GM10847 (cell line): Measurements from ENCODE around the gene ARHGEF5.

Source experiments
- POLR2A ChIP-seq: IDR thresholded peaks from 2 replicates; pipeline ENCODE4 v1.6.1; 2011; ENCODE audit not compliant: insufficient read length; ENCODE audit errors: extremely low read depth

The ARHGEF5 gene

DNA sequence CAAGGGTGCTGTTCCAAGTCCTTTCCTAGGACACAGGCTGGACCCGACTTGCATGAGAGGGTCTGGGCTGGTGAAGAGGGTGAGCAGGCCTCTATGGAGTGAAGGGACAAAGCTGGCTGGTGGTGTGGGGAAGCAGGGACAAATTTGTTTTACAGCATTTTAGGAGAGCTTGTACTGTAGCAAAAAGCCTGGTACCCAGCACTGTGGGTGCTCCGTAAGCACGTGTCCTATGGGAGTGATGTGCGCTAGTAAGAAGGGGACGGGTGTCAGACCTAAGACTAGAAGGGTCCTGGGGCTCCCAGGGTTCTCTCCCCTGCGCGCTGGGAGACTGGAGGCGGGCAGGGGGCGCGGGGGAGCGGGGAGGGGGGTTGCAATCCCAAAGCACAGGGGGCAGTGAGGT is 47.9 kb downstream of the ARHGEF5 start:
- TF ChIP-seq POLR2A, result no peak

DNA sequence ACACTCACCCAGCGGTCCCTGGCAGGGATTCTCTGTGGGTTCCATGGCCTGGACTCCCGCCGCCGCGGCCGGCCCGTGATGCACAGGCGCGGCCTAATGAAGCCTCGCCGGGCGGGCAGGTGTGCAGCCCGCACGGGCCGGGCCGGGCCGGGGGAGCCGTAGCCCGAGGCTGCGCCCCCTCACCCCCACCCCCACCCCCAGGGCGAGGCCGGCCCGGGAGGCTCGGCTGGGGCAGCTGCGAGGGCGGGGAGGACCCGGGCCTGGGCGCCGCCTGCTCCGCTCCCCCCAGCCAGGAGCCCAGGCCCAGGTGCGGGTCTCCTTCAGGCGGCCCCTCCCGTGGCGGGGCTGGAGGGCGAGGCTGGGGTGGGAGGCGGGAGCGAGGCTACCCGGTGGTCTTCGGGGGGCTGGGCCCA is 48.5 kb downstream of the ARHGEF5 start, which contains the start of gene NOBOX:
Gene NOBOX, minus strand, starts transcription at position 45 of the 413 bp plus-strand sequence.
- TF ChIP-seq POLR2A, result no peak

DNA sequence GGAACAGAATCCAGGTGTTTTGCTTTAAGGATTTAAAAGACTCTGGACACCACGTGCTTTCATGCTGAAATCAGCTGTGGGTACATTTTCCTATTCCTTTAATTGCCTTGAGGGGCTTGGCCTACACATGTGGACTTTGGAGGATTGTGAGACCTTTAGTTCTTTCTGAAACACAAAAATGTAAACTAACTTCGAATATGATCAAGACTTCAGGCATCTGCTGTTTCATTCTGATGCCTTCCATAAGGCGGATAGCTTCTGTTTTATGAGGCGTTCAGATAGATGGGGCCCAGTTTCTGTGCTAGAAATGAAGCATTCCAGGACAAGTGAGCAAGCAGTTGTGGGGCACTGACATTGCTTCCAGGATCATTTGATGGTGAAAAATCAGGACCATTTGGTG is 49.7 kb downstream of the ARHGEF5 start:
- no peak for TF ChIP-seq POLR2A

DNA sequence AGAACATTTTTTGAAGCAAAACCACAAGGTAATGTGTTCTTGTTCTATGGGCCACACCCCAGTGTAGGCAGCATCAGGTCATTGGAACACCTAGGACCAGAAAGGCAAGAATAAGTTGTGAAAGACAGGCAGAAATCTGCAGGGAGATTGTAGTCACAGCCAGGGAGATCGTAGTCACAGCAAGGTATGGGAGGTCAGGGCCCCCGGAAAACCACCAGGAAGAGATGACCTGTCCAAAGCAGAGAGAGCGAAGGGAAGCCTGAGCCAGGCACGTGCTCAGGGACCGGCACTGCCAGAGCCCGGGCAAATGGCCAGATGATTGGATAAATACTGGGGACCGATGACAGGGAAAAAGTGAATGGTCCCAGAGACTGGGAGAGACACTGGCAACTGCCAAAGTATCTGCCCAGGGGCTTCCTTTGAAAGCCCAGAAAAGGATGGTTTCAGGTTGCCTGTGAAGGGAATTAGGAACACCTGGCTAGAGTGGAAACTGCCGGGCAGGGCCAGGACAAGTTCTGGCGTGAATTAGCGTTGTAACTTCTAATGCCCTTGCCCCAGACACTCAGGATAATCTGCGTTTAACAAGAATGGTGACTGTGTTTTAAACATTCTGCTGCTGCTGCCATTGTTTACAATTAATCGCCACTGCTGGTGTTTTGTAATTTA is 52.2 kb downstream of the ARHGEF5 start:
- no peak for TF ChIP-seq POLR2A

- TF ChIP-seq POLR2A, result no peak
Measured at GRCh38 chr7:144408121-144408520, 52.9 kb downstream of the ARHGEF5 start.

DNA sequence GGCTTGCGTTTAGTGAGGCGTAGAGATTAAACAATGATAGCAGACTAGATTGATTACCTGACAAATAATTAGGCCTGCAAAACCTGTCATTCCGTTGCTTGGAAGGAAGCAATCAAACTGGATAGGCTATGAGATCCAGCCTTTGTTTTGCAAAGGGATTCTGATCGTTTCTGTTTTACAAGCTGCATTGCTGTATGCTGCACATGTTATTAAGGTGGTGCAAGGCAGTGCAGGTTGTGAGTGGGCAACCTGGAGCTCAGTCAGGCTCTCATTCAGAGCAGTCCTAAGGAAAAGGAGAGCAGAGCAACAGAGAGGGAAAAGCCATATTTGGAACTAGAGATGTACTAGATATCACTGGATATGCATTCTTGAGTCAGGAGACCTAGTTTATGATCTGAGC is 55.2 kb downstream of the ARHGEF5 start:
- no peak for TF ChIP-seq POLR2A

DNA sequence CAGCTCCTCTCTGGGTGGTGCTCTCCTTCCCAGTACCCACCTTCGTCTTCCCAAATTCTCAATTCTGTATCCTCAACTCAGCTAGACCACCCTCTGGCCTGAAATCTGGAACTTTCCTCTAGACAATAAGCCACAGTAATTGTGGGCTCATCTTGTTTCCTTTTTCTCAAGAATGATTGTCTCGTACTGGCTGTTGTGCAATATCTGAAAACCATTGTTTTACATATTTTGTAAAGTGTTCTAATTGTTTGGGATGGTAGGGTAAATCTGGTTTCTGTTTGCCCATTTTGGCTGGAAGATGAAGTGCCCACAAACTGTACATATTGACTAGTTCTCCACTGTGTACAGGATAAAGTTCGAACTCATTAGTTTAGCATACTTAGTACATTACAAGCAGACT is 59.6 kb downstream of the ARHGEF5 start:
- no peak for TF ChIP-seq POLR2A

DNA sequence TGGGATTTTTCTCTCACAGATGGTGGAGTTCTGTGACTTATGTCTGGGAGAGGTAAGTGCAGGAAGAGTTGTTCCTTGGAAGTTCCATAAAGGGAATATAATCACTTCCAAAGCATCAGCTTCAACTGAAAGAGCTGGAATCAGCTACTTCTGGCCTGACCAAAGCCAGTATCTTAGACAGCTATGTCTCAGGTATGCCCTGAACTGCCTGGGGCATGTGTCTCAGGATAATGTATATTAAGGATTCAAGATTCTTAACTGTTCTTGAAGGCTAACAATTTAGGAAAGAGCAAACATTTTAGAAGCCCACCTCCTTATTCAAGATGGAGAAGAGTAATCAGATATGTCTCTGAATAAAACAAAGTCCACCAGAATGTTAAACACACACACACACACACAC is 60.7 kb downstream of the ARHGEF5 start:
- no peak for TF ChIP-seq POLR2A

GRCh38 chr7:144416341-144416740 is 61.1 kb downstream of the ARHGEF5 start:
- no peak for TF ChIP-seq POLR2A

- no peak for TF ChIP-seq POLR2A
Measured at GRCh38 chr7:144428431-144428830, 73.2 kb downstream of the ARHGEF5 start.
